ENCODE data around the gene PC. TPM values are rescaled to one million over a fixed set of nuclear protein-coding genes. Genes with fewer than 3 reads are reported as not detected.

Gene PC
- polyA plus RNA-seq, 1 of the 3 experiments (the other 2 are of a cell fraction): 9.7 TPM

GRCh38 chr11:66866511-66866986 lies 91.6 kb downstream of the PC start (continued):
- TF ChIP-seq, protein P1, sequence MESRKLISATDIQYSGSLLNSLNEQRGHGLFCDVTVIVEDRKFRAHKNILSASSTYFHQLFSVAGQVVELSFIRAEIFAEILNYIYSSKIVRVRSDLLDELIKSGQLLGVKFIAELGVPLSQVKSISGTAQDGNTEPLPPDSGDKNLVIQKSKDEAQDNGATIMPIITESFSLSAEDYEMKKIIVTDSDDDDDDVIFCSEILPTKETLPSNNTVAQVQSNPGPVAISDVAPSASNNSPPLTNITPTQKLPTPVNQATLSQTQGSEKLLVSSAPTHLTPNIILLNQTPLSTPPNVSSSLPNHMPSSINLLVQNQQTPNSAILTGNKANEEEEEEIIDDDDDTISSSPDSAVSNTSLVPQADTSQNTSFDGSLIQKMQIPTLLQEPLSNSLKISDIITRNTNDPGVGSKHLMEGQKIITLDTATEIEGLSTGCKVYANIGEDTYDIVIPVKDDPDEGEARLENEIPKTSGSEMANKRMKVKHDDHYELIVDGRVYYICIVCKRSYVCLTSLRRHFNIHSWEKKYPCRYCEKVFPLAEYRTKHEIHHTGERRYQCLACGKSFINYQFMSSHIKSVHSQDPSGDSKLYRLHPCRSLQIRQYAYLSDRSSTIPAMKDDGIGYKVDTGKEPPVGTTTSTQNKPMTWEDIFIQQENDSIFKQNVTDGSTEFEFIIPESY (IDR thresholded peaks at IDR 0.05; ENCODE audit: borderline replicate concordance, low read depth): no peak
- TF ChIP-seq NFIC (IDR thresholded peaks at IDR 0.05; ENCODE audit: borderline replicate concordance): no peak
- no peak for TF ChIP-seq MEF2A (IDR thresholded peaks at IDR 0.05; ENCODE audit: borderline replicate concordance, low read depth)
- no peak for TF ChIP-seq USF2 (IDR thresholded peaks at IDR 0.05; ENCODE audit: borderline replicate concordance, low read depth, low read length)

- no peak overlapping the region for H2AFZ ChIP-seq (ENCODE audit: low read depth)
- no peaks in the 10 kb centered on the region for H3K9me3 ChIP-seq
- DNase-seq: no peak
- H3K27me3 ChIP-seq (ENCODE audit: insufficient read depth): no peaks in the 10 kb centered on the region
- H3K79me2 ChIP-seq (ENCODE audit: insufficient read depth): no peaks in the 10 kb centered on the region
- H4K20me1 ChIP-seq (ENCODE audit: insufficient read depth): no peaks in the 10 kb centered on the region
- H3K4me2 ChIP-seq: no peak overlapping the region
- no peak overlapping the region for H3K9ac ChIP-seq
- ChIA-PET POLR2A (no interaction called here), CTCF (interaction anchor here (3.1 kb wide), 1 partner anchor 110 kb away, joined by 12 read pairs; no protein-coding TSS in a partner anchor)
- H3F3A ChIP-seq (replicated peaks; ENCODE audit: insufficient read depth): no peaks in the 10 kb centered on the region
- no peak overlapping the region for H3K27ac ChIP-seq (ENCODE audit: low read depth in 2 of 2, low read length in 1 of 2)
- H3K4me3 ChIP-seq (ENCODE audit: low read depth in 2 of 2, low read length in 1 of 2): no peak overlapping the region
- 94% methylated on average over 21 of the region's 23 CpGs for WGBS (ENCODE audit: low lambda C conversion rate)
- no peak for TF ChIP-seq EZH2phosphoT487 (IDR thresholded peaks at IDR 0.05; ENCODE audit: borderline replicate concordance, low read depth)
- no peak for TF ChIP-seq RAD21 (IDR thresholded peaks at IDR 0.05; ENCODE audit: low read length)
- TF ChIP-seq GABPA (IDR thresholded peaks at IDR 0.05; ENCODE audit: low read depth): no peak
- TF ChIP-seq, protein P2, sequence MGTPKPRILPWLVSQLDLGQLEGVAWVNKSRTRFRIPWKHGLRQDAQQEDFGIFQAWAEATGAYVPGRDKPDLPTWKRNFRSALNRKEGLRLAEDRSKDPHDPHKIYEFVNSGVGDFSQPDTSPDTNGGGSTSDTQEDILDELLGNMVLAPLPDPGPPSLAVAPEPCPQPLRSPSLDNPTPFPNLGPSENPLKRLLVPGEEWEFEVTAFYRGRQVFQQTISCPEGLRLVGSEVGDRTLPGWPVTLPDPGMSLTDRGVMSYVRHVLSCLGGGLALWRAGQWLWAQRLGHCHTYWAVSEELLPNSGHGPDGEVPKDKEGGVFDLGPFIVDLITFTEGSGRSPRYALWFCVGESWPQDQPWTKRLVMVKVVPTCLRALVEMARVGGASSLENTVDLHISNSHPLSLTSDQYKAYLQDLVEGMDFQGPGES (IDR thresholded peaks at IDR 0.05; ENCODE audit: low read depth, low read length): no peak
- no peak for TF ChIP-seq SIN3A (IDR thresholded peaks at IDR 0.05; ENCODE audit: borderline replicate concordance, low read depth, low read length)
- no peak for TF ChIP-seq USF2 (IDR thresholded peaks at IDR 0.05; ENCODE audit: borderline replicate concordance, low read depth, low read length)
- H3K9me2 ChIP-seq: no peaks in the 10 kb centered on the region
- H3K4me1 ChIP-seq (ENCODE audit: control insufficient read depth in 1 of 2, insufficient read depth in 2 of 2, low read depth in 1 of 2, low read length in 1 of 2): no peaks in the 10 kb centered on the region
- no peaks in the 10 kb centered on the region for H3K36me3 ChIP-seq (replicated peaks in 1 of 2; ENCODE audit: control insufficient read depth in 1 of 2, insufficient read depth in 2 of 2, low read length in 1 of 2)
Observed at GRCh38 chr11:66866007-66866406, 92.2 kb downstream of the PC start.

Measured in SK-N-SH (cell line).